Measurements from ENCODE around the gene INTS4.

GRCh38 chr11:78040691-78041379, 46.4 kb upstream of the INTS4 start:
- no peak for TF ChIP-seq CTCF (IDR thresholded peaks at IDR 0.05; ENCODE audit: insufficient read depth, low read length, poor library complexity, severe bottlenecking)
- no peak for TF ChIP-seq EZH2phosphoT487 (conservative IDR thresholded peaks at IDR 0.05; ENCODE audit: low read length)

All from SU-DHL-6 (cell line).